K562 (cell line): Measurements from ENCODE around the gene FBXW7. TPM values are rescaled to one million over a fixed set of nuclear protein-coding genes. Genes with fewer than 3 reads are reported as not detected.

Experiments
- C11orf30 ChIP-seq: fragments of 450-650 bp; IDR thresholded peaks from 2 replicates; pipeline ENCODE4 v1.6.1; 2016; ENCODE audit warnings: low read depth, mild to moderate bottlenecking
- CBFA2T2 ChIP-seq: fragments of 450-650 bp; conservative IDR thresholded peaks from 2 replicates; pipeline ENCODE4 v1.6.1; 2017; ENCODE audit warnings: mild to moderate bottlenecking
- CTBP1 ChIP-seq: fragments of 450-650 bp; IDR thresholded peaks from 2 replicates; pipeline ENCODE4 v1.6.1; 2016; ENCODE audit warnings: borderline replicate concordance
- EP400 ChIP-seq: fragments of 450-650 bp; IDR thresholded peaks from 2 replicates; pipeline ENCODE4 v1.6.1; 2017; ENCODE audit warnings: antibody characterized with exemption, mild to moderate bottlenecking, moderate library complexity
- MAFG ChIP-seq: fragments of 450-650 bp; conservative IDR thresholded peaks from 2 replicates; pipeline ENCODE4 v1.6.1; 2016; ENCODE audit warnings: missing genetic modification characterization, missing compliant biosample characterization
- MED1 ChIP-seq: sonication (generic); formaldehyde crosslinking; IDR thresholded peaks from 2 replicates; pipeline ENCODE4 v1.8.1; 2023; ENCODE audit warnings: missing genetic modification reagents, borderline replicate concordance
- RCOR1 ChIP-seq, 2 experiments: IDR thresholded peaks; 2 replicates each; pipeline ENCODE4 v1.6.1; 2012; ENCODE audit warnings: low read depth in 2 of 2, low read length in 2 of 2, borderline replicate concordance in 1 of 2, improper control_type of control experiment in 1 of 2
- ZNF197 ChIP-seq: fragments of 200-800 bp; sonication (Bioruptor generic); IDR thresholded peaks from 2 replicates; pipeline ENCODE4 v1.6.1; 2016; ENCODE audit warnings: low read depth, missing genetic modification characterization, missing compliant biosample characterization
- ZNF316 ChIP-seq: fragments of 450-650 bp; IDR thresholded peaks from 2 replicates; pipeline ENCODE4 v1.6.1; 2016
- ZZZ3 ChIP-seq: fragments of 450-650 bp; IDR thresholded peaks from 2 replicates; pipeline ENCODE4 v1.6.1; 2016; ENCODE audit warnings: antibody characterized with exemption, mild to moderate bottlenecking, moderate library complexity
- polyA plus RNA-seq, 8 experiments: library from polyadenylated mRNA; depleted of rRNA in 4 of 8; stranded (reverse) in 5 of 8; unstranded in 3 of 8; fragments of >200 nt; fragmentation: Nextera tagmentation in 2 of 8; fragmentation: Illumina TruSeq in 1 of 8; extraction: Ambion mirVana in 2 of 8; extraction: Trizol in 1 of 8; gene quantifications; 2 replicates each; pipeline versions ENCODE4 v1.2.1 to v1.2.3, GENCODE V29; 2011 to 2014; ENCODE audit warnings: inconsistent platforms in 1 of 8, missing spikeins in 1 of 8
- total RNA-seq, 7 experiments: library from RNA; depleted of rRNA in 6 of 7; stranded (reverse); fragments of >200 nt in 6 of 7; fragmentation: Illumina TruSeq in 2 of 7; extraction: Trizol in 2 of 7; gene quantifications; 2 replicates each; pipeline versions ENCODE4 v1.2.1 to v1.2.3, GENCODE V29; 2011 to 2021; ENCODE audit warnings: low replicate concordance in 1 of 7
- TF ChIP-seq, protein P1 (sequence below): fragments of 250-450 bp; sonication (Bioruptor Pico); IDR thresholded peaks from 2 replicates; pipeline ENCODE4 v1.5.0; 2021; ENCODE audit warnings: mild to moderate bottlenecking, moderate library complexity
- TF ChIP-seq, protein P2 (sequence below): fragments of 200-800 bp; sonication (Bioruptor generic); IDR thresholded peaks from 2 replicates; pipeline ENCODE4 v1.6.1; 2017; ENCODE audit warnings: missing genetic modification characterization, missing compliant biosample characterization
- TF ChIP-seq, protein P3 (sequence below): sonication (generic); formaldehyde crosslinking; IDR thresholded peaks from 2 replicates; pipeline ENCODE4 v1.8.0; 2022; ENCODE audit warnings: mild to moderate bottlenecking, missing genetic modification reagents
- TF ChIP-seq, protein P4 (sequence below), 2 experiments: IDR thresholded peaks in 1 of 2; conservative IDR thresholded peaks in 1 of 2; 2 replicates each; pipeline ENCODE4 v1.6.1; 2016; ENCODE audit warnings: low read depth in 2 of 2, mild to moderate bottlenecking in 1 of 2, missing compliant biosample characterization in 1 of 2, missing genetic modification characterization in 1 of 2, moderate library complexity in 1 of 2
- TF ChIP-seq, protein P5 (sequence below): fragments of 450-650 bp; IDR thresholded peaks from 2 replicates; pipeline ENCODE4 v1.6.1; 2016
- TF ChIP-seq, protein P6 (sequence below): fragments of 450-650 bp; formaldehyde crosslinking; IDR thresholded peaks from 2 replicates; pipeline ENCODE4 v1.4.0; 2022; ENCODE audit warnings: missing genetic modification characterization

FBXW7 gene
- total and polyA plus RNA-seq, 9 of the 15 experiments (the other 6 are each of a cell fraction or from before 2014, with no cell fraction given), result 6.8 to 44.2 (median 16.4) TPM

DNA sequence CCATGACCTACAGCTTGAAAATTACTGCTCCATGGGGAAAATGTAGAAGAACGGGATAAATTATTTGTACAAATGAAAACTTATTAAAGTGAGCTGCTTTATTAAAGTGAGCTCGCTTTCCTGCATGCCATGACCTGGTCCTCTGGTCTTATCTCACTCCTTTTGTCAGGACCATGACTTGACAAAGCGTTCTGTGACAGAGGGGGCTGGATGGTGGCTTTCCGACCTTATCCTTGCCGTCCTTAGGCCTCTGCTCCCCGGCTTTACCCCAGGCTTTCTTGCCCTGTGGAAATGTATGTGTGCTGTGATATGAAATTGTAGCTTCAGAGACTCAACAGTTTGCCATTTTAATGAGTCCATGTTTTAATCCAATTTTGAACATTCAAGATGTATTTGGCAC lies 44.0 kb upstream of the FBXW7 start (continued):
- TF ChIP-seq, protein P1, sequence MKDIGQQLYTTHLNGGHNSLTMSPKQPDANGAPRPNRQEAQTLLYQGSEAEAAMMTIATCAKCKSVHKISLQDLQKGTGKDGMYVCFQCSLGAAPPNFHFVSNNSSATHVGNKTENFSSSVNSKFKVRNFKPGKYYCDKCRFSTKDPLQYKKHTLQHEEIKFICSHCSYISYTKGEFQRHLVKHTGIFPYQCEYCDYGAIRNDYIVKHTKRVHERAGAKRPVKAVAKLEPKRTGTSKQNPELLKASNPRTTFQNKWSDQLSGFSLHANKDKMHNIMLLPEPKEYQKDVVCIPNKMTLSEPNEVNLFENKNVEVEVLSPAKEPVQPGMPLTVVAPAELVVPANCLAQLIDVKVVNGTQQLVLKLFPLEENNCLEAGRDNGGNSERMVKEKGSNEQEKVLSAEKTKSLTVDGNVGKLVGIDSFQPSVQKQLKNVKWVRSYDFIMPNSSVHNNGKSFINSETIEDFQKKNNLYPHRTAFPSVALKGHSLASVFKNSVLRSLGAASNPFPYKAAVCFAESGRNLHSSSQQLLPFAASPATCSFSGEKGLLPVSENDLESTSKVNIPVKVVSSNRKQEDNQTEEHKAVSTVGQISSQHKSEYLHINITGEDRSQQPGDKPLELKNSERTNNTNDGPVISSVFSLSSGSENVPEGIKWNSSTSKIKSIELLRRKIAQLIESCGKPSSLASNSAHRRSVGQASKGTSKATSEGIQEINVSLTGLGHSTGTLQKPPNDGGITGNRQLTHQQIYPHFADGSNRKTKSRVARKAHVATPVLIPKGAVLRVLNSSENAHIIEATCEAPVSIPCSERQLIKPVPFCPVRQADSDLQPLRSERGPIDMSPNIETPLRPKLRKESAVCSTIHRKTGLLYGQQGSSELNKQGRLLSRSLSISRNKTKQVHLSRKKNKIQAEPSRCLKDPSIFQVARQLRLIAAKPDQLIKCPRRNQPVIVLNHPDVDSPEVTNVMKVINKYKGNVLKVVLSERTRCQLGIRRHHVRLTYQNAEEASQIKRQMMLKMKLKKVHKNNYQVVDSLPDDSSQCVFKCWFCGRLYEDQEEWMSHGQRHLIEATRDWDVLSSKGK (CRISPR knock-in tag), result no peak
- TF ChIP-seq RCOR1 (IDR thresholded peaks at IDR 0.05; ENCODE audit: borderline replicate concordance in 1 of 2, low read depth in 2 of 2, low read length in 2 of 2) (peak in 1 of 2 experiments; percentile 49; a peak in 1 of 4 replicates), MAFG (tag) (peak; percentile 61), ZNF197 (no peak), ZZZ3 (no peak), C11orf30 (peak; percentile 65), MED1 (no peak), EP400 (no peak), CTBP1 (peak; percentile 12; the same call in 1 of the 2 replicates), CBFA2T2 (0 out of 2 replicates have a peak, but pooled peaks have one; percentile 8), ZNF316 (0 out of 2 replicates have a peak, but pooled peaks have one; percentile 52)
- TF ChIP-seq, protein P2, sequence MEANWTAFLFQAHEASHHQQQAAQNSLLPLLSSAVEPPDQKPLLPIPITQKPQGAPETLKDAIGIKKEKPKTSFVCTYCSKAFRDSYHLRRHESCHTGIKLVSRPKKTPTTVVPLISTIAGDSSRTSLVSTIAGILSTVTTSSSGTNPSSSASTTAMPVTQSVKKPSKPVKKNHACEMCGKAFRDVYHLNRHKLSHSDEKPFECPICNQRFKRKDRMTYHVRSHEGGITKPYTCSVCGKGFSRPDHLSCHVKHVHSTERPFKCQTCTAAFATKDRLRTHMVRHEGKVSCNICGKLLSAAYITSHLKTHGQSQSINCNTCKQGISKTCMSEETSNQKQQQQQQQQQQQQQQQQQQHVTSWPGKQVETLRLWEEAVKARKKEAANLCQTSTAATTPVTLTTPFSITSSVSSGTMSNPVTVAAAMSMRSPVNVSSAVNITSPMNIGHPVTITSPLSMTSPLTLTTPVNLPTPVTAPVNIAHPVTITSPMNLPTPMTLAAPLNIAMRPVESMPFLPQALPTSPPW (CRISPR knock-in tag), result peak; percentile 22; the same call in 1 of the 2 replicates
- TF ChIP-seq, protein P3, sequence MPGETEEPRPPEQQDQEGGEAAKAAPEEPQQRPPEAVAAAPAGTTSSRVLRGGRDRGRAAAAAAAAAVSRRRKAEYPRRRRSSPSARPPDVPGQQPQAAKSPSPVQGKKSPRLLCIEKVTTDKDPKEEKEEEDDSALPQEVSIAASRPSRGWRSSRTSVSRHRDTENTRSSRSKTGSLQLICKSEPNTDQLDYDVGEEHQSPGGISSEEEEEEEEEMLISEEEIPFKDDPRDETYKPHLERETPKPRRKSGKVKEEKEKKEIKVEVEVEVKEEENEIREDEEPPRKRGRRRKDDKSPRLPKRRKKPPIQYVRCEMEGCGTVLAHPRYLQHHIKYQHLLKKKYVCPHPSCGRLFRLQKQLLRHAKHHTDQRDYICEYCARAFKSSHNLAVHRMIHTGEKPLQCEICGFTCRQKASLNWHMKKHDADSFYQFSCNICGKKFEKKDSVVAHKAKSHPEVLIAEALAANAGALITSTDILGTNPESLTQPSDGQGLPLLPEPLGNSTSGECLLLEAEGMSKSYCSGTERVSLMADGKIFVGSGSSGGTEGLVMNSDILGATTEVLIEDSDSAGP (CRISPR knock-in tag), result no peak
- TF ChIP-seq, protein P4, sequence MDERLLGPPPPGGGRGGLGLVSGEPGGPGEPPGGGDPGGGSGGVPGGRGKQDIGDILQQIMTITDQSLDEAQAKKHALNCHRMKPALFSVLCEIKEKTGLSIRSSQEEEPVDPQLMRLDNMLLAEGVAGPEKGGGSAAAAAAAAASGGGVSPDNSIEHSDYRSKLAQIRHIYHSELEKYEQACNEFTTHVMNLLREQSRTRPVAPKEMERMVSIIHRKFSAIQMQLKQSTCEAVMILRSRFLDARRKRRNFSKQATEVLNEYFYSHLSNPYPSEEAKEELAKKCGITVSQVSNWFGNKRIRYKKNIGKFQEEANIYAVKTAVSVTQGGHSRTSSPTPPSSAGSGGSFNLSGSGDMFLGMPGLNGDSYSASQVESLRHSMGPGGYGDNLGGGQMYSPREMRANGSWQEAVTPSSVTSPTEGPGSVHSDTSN (CRISPR knock-in tag; IDR thresholded peaks at IDR 0.05; ENCODE audit: low read depth), result no peak
- TF ChIP-seq, protein P4 (tag; conservative IDR thresholded peaks at IDR 0.05; ENCODE audit: low read depth), result peak; percentile 18; the same call in 1 of the 2 replicates
- TF ChIP-seq, protein P5, sequence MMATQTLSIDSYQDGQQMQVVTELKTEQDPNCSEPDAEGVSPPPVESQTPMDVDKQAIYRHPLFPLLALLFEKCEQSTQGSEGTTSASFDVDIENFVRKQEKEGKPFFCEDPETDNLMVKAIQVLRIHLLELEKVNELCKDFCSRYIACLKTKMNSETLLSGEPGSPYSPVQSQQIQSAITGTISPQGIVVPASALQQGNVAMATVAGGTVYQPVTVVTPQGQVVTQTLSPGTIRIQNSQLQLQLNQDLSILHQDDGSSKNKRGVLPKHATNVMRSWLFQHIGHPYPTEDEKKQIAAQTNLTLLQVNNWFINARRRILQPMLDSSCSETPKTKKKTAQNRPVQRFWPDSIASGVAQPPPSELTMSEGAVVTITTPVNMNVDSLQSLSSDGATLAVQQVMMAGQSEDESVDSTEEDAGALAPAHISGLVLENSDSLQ, result 0 out of 2 replicates have a peak, but pooled peaks have one; percentile 19
- TF ChIP-seq, protein P6, sequence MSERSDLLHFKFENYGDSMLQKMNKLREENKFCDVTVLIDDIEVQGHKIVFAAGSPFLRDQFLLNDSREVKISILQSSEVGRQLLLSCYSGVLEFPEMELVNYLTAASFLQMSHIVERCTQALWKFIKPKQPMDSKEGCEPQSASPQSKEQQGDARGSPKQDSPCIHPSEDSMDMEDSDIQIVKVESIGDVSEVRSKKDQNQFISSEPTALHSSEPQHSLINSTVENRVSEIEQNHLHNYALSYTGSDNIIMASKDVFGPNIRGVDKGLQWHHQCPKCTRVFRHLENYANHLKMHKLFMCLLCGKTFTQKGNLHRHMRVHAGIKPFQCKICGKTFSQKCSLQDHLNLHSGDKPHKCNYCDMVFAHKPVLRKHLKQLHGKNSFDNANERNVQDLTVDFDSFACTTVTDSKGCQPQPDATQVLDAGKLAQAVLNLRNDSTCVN, result no peak
